ENCODE results near the gene C11orf98.
"Not testable (repeated sequence)": the region's sequence is repeated elsewhere in the genome, so short reads cannot be mapped to it uniquely, and the experiment has no call there.

The C11orf98 gene

GRCh38 chr11:62665075-62665598 lies at the start of gene C11orf98, which contains the start of gene CSKMT:
C11orf98 (minus strand) TSS chr11:62665210; CDS start chr11:62665169, 41 bp downstream.
CSKMT (plus strand) TSS chr11:62665312; CDS start chr11:62665880, 568 bp downstream.
- in situ Hi-C loops (cut with HindIII; ENCODE audit: low sequenced_read_pairs), result no loop called here

- in situ Hi-C loops (cut with HindIII; ENCODE audit: low sequenced_read_pairs), result no loop called here
These were observed 48.3 kb upstream of the C11orf98 start for GRCh38 chr11:62713343-62713742.

GRCh38 chr11:62712861-62713260 lies 47.9 kb upstream of the C11orf98 start:
- in situ Hi-C loops (cut with HindIII; ENCODE audit: low sequenced_read_pairs), result no loop called here

- in situ Hi-C loops (cut with HindIII; ENCODE audit: low sequenced_read_pairs), result no loop called here
These were observed 47.3 kb upstream of the C11orf98 start for GRCh38 chr11:62712276-62712812.

GRCh38 chr11:62710001-62710345 lies 45.0 kb upstream of the C11orf98 start:
- in situ Hi-C loops (cut with HindIII; ENCODE audit: low sequenced_read_pairs), result no loop called here

GRCh38 chr11:62709247-62710000 lies 44.4 kb upstream of the C11orf98 start:
- in situ Hi-C loops (cut with HindIII; ENCODE audit: low sequenced_read_pairs), result no loop called here

GRCh38 chr11:62708793-62709192 lies 43.8 kb upstream of the C11orf98 start:
- in situ Hi-C loops (cut with HindIII; ENCODE audit: low sequenced_read_pairs), result no loop called here

- in situ Hi-C loops (cut with HindIII; ENCODE audit: low sequenced_read_pairs), result no loop called here
These were observed 43.4 kb upstream of the C11orf98 start for GRCh38 chr11:62708392-62708791.

GRCh38 chr11:62707277-62707861 lies 42.4 kb upstream of the C11orf98 start, which contains the start of the genes BSCL2 and GNG3:
BSCL2 (minus strand) TSS chr11:62707424; CDS start chr11:62707195, 229 bp downstream.
GNG3 (plus strand) TSS chr11:62707676; CDS start chr11:62708296, 620 bp downstream.
- in situ Hi-C loops (cut with HindIII; ENCODE audit: low sequenced_read_pairs), result no loop called here

- in situ Hi-C loops (cut with HindIII; ENCODE audit: low sequenced_read_pairs), result no loop called here
These were observed 41.8 kb upstream of the C11orf98 start for GRCh38 chr11:62706850-62707247.

- in situ Hi-C loops (cut with HindIII; ENCODE audit: low sequenced_read_pairs), result no loop called here
These were observed 41.2 kb upstream of the C11orf98 start for GRCh38 chr11:62705880-62706849.

GRCh38 chr11:62705413-62705812 lies 40.4 kb upstream of the C11orf98 start:
- in situ Hi-C loops (cut with HindIII; ENCODE audit: low sequenced_read_pairs), result no loop called here

- in situ Hi-C loops (cut with HindIII; ENCODE audit: low sequenced_read_pairs), result not testable (repeated sequence)
These were observed 38.9 kb upstream of the C11orf98 start for GRCh38 chr11:62703921-62704320.

GRCh38 chr11:62702246-62702645 lies 37.2 kb upstream of the C11orf98 start:
- in situ Hi-C loops (cut with HindIII; ENCODE audit: low sequenced_read_pairs), result no loop called here

GRCh38 chr11:62694455-62695167 lies 29.6 kb upstream of the C11orf98 start:
- in situ Hi-C loops (cut with HindIII; ENCODE audit: low sequenced_read_pairs), result no loop called here

GRCh38 chr11:62693624-62694023 lies 28.6 kb upstream of the C11orf98 start:
- in situ Hi-C loops (cut with HindIII; ENCODE audit: low sequenced_read_pairs), result not testable (repeated sequence)

GRCh38 chr11:62689421-62690183 lies 24.6 kb upstream of the C11orf98 start, which contains the start of gene LRRN4CL:
LRRN4CL (minus strand) TSS chr11:62689530; CDS start chr11:62688508, 1,022 bp downstream.
- in situ Hi-C loops (cut with HindIII; ENCODE audit: low sequenced_read_pairs), result no loop called here

GRCh38 chr11:62688491-62688890 lies 23.5 kb upstream of the C11orf98 start:
- in situ Hi-C loops (cut with HindIII; ENCODE audit: low sequenced_read_pairs), result no loop called here

All from DLD1 (cell line).